HL-60/S4 treated with retinoic acid at 250 ng/mL for 4 days and 3 days (cell line): ENCODE measurements around the gene CITED4.

Experiments used
- in situ Hi-C: fragments of 300-500 bp; cut with MboI; formaldehyde crosslinking; loops from 2 replicates; pipeline ENCODE4 v1.7.0; 2022; ENCODE audit warnings: low sequenced_read_pairs

CITED4 gene

GRCh38 chr1:40855513-40855912 is 6.7 kb downstream of the CITED4 start:
- in situ Hi-C loops = no loop called here

GRCh38 chr1:40853885-40854170 is 8.3 kb downstream of the CITED4 start:
- in situ Hi-C loops = no loop called here

GRCh38 chr1:40853113-40853884 is 8.9 kb downstream of the CITED4 start:
- in situ Hi-C loops = no loop called here

- in situ Hi-C loops = no loop called here
Measured at GRCh38 chr1:40851643-40852042, 10.5 kb downstream of the CITED4 start.

GRCh38 chr1:40849801-40850592 is 12.2 kb downstream of the CITED4 start:
- in situ Hi-C loops = no loop called here

- in situ Hi-C loops = no loop called here
Measured at GRCh38 chr1:40848530-40849189, 13.5 kb downstream of the CITED4 start.

- in situ Hi-C loops = no loop called here
Measured at GRCh38 chr1:40847023-40847745, 15.0 kb downstream of the CITED4 start.

- in situ Hi-C loops = no loop called here
Measured at GRCh38 chr1:40845895-40846294, 16.3 kb downstream of the CITED4 start.

- in situ Hi-C loops = no loop called here
Measured at GRCh38 chr1:40844887-40845878, 17.0 kb downstream of the CITED4 start.

- in situ Hi-C loops = no loop called here
Measured at GRCh38 chr1:40844079-40844478, 18.1 kb downstream of the CITED4 start.

GRCh38 chr1:40842691-40843090 is 19.5 kb downstream of the CITED4 start:
- in situ Hi-C loops = no loop called here

- in situ Hi-C loops = no loop called here
Measured at GRCh38 chr1:40842207-40842606, 20.0 kb downstream of the CITED4 start.

GRCh38 chr1:40841602-40842001 is 20.6 kb downstream of the CITED4 start:
- in situ Hi-C loops = no loop called here

- in situ Hi-C loops = no loop called here
Measured at GRCh38 chr1:40840526-40841323, 21.4 kb downstream of the CITED4 start.

GRCh38 chr1:40839943-40840335 is 22.2 kb downstream of the CITED4 start:
- in situ Hi-C loops = no loop called here

GRCh38 chr1:40838980-40839942 is 22.9 kb downstream of the CITED4 start:
- in situ Hi-C loops = no loop called here

GRCh38 chr1:40838045-40838979 is 23.9 kb downstream of the CITED4 start:
- in situ Hi-C loops = no loop called here
